Measurements from ENCODE around the gene DCXR.

DNA sequence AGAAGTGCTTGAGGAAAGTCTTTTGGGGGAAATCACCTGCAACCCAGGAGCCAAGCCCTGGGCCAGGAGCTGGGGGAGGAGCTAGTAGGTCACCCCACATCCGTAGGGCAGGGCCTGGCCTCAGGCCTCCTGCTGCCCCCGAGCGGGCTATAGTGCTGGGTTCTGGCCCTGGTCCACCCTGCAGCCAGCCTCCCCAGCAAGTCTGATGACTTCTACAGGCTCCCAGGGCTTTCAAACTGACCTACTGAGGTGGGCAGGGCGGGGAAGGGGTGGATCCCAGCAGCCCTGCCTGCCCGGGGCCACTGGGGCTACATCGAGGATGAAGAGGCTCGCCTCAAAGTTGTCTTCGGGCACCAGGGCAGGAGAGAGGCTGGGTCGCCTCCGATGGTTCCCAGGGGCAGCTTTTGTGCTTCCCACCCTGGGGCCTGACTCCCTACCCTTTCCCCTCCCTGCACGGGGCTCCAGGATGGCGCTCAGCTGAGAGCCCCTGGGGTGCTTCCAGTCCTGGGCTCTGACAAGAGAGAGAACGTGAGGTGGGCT lies 19.8 kb downstream of the DCXR start:
- TF ChIP-seq CTCF (conservative IDR thresholded peaks at IDR 0.05; ENCODE audit: low read depth in 2 of 2) = no peak
- TF ChIP-seq EZH2 (IDR thresholded peaks at IDR 0.05; ENCODE audit: low read depth, unreplicated experiment) = no peak
- no peak for TF ChIP-seq POLR2AphosphoS5 (IDR thresholded peaks at IDR 0.05; ENCODE audit: low read depth)
- TF ChIP-seq, protein P1, sequence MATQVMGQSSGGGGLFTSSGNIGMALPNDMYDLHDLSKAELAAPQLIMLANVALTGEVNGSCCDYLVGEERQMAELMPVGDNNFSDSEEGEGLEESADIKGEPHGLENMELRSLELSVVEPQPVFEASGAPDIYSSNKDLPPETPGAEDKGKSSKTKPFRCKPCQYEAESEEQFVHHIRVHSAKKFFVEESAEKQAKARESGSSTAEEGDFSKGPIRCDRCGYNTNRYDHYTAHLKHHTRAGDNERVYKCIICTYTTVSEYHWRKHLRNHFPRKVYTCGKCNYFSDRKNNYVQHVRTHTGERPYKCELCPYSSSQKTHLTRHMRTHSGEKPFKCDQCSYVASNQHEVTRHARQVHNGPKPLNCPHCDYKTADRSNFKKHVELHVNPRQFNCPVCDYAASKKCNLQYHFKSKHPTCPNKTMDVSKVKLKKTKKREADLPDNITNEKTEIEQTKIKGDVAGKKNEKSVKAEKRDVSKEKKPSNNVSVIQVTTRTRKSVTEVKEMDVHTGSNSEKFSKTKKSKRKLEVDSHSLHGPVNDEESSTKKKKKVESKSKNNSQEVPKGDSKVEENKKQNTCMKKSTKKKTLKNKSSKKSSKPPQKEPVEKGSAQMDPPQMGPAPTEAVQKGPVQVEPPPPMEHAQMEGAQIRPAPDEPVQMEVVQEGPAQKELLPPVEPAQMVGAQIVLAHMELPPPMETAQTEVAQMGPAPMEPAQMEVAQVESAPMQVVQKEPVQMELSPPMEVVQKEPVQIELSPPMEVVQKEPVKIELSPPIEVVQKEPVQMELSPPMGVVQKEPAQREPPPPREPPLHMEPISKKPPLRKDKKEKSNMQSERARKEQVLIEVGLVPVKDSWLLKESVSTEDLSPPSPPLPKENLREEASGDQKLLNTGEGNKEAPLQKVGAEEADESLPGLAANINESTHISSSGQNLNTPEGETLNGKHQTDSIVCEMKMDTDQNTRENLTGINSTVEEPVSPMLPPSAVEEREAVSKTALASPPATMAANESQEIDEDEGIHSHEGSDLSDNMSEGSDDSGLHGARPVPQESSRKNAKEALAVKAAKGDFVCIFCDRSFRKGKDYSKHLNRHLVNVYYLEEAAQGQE (IDR thresholded peaks at IDR 0.05; ENCODE audit: unreplicated experiment) = no peak

Data from GM23338 (cell line).